ENCODE data around the gene PCSK5. TPM values are rescaled to one million over a fixed set of nuclear protein-coding genes. Genes with fewer than 3 reads are reported as not detected.

PCSK5 gene
- polyA plus RNA-seq, 1 donor = 123 TPM

GRCh38 chr9:76289703-76290102 lies 399.2 kb downstream of the PCSK5 start:
- H3K27ac ChIP-seq (ENCODE audit: low read length) = no peak overlapping the region
- no peak for DNase-seq
- H3K4me3 ChIP-seq (ENCODE audit: low read length) = no peak overlapping the region
- H3K9me3 ChIP-seq (ENCODE audit: control insufficient read depth, low read depth, low read length) = no peaks in the 10 kb centered on the region
- H3K36me3 ChIP-seq (ENCODE audit: control insufficient read depth, insufficient read depth, low read length) = peaks cover 41% of the 10 kb centered on the region
- no peaks in the 10 kb centered on the region for H3K27me3 ChIP-seq (ENCODE audit: control insufficient read depth, insufficient read depth, low read length)
- peaks cover 2% of the 10 kb centered on the region for H3K4me1 ChIP-seq (ENCODE audit: control insufficient read depth, insufficient read depth, low read length)

GRCh38 chr9:76290555-76290954 lies 400.1 kb downstream of the PCSK5 start:
- Histone ChIP-seq H3K4me1 (ENCODE audit: control insufficient read depth, insufficient read depth, low read length) (peaks cover 2% of the 10 kb centered on the region), H3K36me3 (ENCODE audit: control insufficient read depth, insufficient read depth, low read length) (peaks cover 43% of the 10 kb centered on the region), H3K27me3 (ENCODE audit: control insufficient read depth, insufficient read depth, low read length) (no peaks in the 10 kb centered on the region), H3K4me3 (ENCODE audit: low read length) (no peak overlapping the region), H3K27ac (ENCODE audit: low read length) (no peak overlapping the region), H3K9me3 (ENCODE audit: control insufficient read depth, low read depth, low read length) (no peaks in the 10 kb centered on the region)
- WGBS (ENCODE audit: insufficient coverage, low lambda C conversion rate) = no CpG with 5 or more reads among the region's 2 CpGs
- peak in 1 of 2 donors; percentile 42 for DNase-seq

GRCh38 chr9:76292246-76292645 lies 401.8 kb downstream of the PCSK5 start:
- Histone ChIP-seq H3K36me3 (ENCODE audit: control insufficient read depth, insufficient read depth, low read length) (peaks cover 50% of the 10 kb centered on the region), H3K4me3 (ENCODE audit: low read length) (no peak overlapping the region), H3K27me3 (ENCODE audit: control insufficient read depth, insufficient read depth, low read length) (no peaks in the 10 kb centered on the region), H3K9me3 (ENCODE audit: control insufficient read depth, low read depth, low read length) (no peaks in the 10 kb centered on the region), H3K4me1 (ENCODE audit: control insufficient read depth, insufficient read depth, low read length) (peaks cover 7% of the 10 kb centered on the region), H3K27ac (ENCODE audit: low read length) (no peak overlapping the region)
- WGBS (ENCODE audit: insufficient coverage, low lambda C conversion rate) = no CpG with 5 or more reads among the region's 7 CpGs
- DNase-seq = no peak

GRCh38 chr9:76292658-76293057 lies 402.2 kb downstream of the PCSK5 start:
- no peak overlapping the region for H3K27ac ChIP-seq (ENCODE audit: low read length)
- WGBS (ENCODE audit: insufficient coverage, low lambda C conversion rate) = no CpG with 5 or more reads among the region's 5 CpGs
- no peak for DNase-seq
- peaks cover 7% of the 10 kb centered on the region for H3K4me1 ChIP-seq (ENCODE audit: control insufficient read depth, insufficient read depth, low read length)
- H3K9me3 ChIP-seq (ENCODE audit: control insufficient read depth, low read depth, low read length) = no peaks in the 10 kb centered on the region
- peaks cover 54% of the 10 kb centered on the region for H3K36me3 ChIP-seq (ENCODE audit: control insufficient read depth, insufficient read depth, low read length)
- no peaks in the 10 kb centered on the region for H3K27me3 ChIP-seq (ENCODE audit: control insufficient read depth, insufficient read depth, low read length)
- H3K4me3 ChIP-seq (ENCODE audit: low read length) = no peak overlapping the region

- WGBS (ENCODE audit: insufficient coverage, low lambda C conversion rate) = 57% methylated on average over 1 of the region's 5 CpGs
- H3K9me3 ChIP-seq (ENCODE audit: control insufficient read depth, low read depth, low read length) = no peaks in the 10 kb centered on the region
- H3K27me3 ChIP-seq (ENCODE audit: control insufficient read depth, insufficient read depth, low read length) = no peaks in the 10 kb centered on the region
- peaks cover 7% of the 10 kb centered on the region for H3K4me1 ChIP-seq (ENCODE audit: control insufficient read depth, insufficient read depth, low read length)
- no peak overlapping the region for H3K4me3 ChIP-seq (ENCODE audit: low read length)
- no peak for DNase-seq
- no peak overlapping the region for H3K27ac ChIP-seq (ENCODE audit: low read length)
- H3K36me3 ChIP-seq (ENCODE audit: control insufficient read depth, insufficient read depth, low read length) = peaks cover 59% of the 10 kb centered on the region
Observed at GRCh38 chr9:76294301-76294700, 403.8 kb downstream of the PCSK5 start.

GRCh38 chr9:76296561-76297310 lies 406.3 kb downstream of the PCSK5 start:
- Histone ChIP-seq H3K4me3 (ENCODE audit: low read length) (no peak overlapping the region), H3K36me3 (ENCODE audit: control insufficient read depth, insufficient read depth, low read length) (peaks cover 64% of the 10 kb centered on the region), H3K27ac (ENCODE audit: low read length) (no peak overlapping the region), H3K27me3 (ENCODE audit: control insufficient read depth, insufficient read depth, low read length) (no peaks in the 10 kb centered on the region), H3K9me3 (ENCODE audit: control insufficient read depth, low read depth, low read length) (no peaks in the 10 kb centered on the region), H3K4me1 (ENCODE audit: control insufficient read depth, insufficient read depth, low read length) (peaks cover 5% of the 10 kb centered on the region)
- 86% methylated on average over 1 of the region's 11 CpGs for WGBS (ENCODE audit: insufficient coverage, low lambda C conversion rate)
- peak in 1 of 2 donors; percentile 71 for DNase-seq

- DNase-seq = peak in 1 of 2 donors; percentile 23
- Histone ChIP-seq H3K4me3 (ENCODE audit: low read length) (no peak overlapping the region), H3K27me3 (ENCODE audit: control insufficient read depth, insufficient read depth, low read length) (no peaks in the 10 kb centered on the region), H3K4me1 (ENCODE audit: control insufficient read depth, insufficient read depth, low read length) (peaks cover 5% of the 10 kb centered on the region), H3K9me3 (ENCODE audit: control insufficient read depth, low read depth, low read length) (no peaks in the 10 kb centered on the region), H3K27ac (ENCODE audit: low read length) (no peak overlapping the region), H3K36me3 (ENCODE audit: control insufficient read depth, insufficient read depth, low read length) (peaks cover 60% of the 10 kb centered on the region)
- WGBS (ENCODE audit: insufficient coverage, low lambda C conversion rate) = no CpG with 5 or more reads among the region's 14 CpGs
Observed at GRCh38 chr9:76297721-76298239, 407.3 kb downstream of the PCSK5 start.

GRCh38 chr9:76298521-76299144 lies 408.2 kb downstream of the PCSK5 start:
- peaks cover 5% of the 10 kb centered on the region for H3K4me1 ChIP-seq (ENCODE audit: control insufficient read depth, insufficient read depth, low read length)
- no peaks in the 10 kb centered on the region for H3K9me3 ChIP-seq (ENCODE audit: control insufficient read depth, low read depth, low read length)
- H3K27ac ChIP-seq (ENCODE audit: low read length) = no peak overlapping the region
- no peak for DNase-seq
- WGBS (ENCODE audit: insufficient coverage, low lambda C conversion rate) = 14% methylated on average over 2 of the region's 3 CpGs
- H3K4me3 ChIP-seq (ENCODE audit: low read length) = no peak overlapping the region
- H3K27me3 ChIP-seq (ENCODE audit: control insufficient read depth, insufficient read depth, low read length) = no peaks in the 10 kb centered on the region
- H3K36me3 ChIP-seq (ENCODE audit: control insufficient read depth, insufficient read depth, low read length) = peaks cover 52% of the 10 kb centered on the region

GRCh38 chr9:76302543-76302942 lies 412.1 kb downstream of the PCSK5 start:
- H3K4me1 ChIP-seq (ENCODE audit: control insufficient read depth, insufficient read depth, low read length) = no peaks in the 10 kb centered on the region
- H3K27ac ChIP-seq (ENCODE audit: low read length) = no peak overlapping the region
- 37% methylated on average over 2 of the region's 3 CpGs for WGBS (ENCODE audit: insufficient coverage, low lambda C conversion rate)
- H3K27me3 ChIP-seq (ENCODE audit: control insufficient read depth, insufficient read depth, low read length) = no peaks in the 10 kb centered on the region
- H3K9me3 ChIP-seq (ENCODE audit: control insufficient read depth, low read depth, low read length) = no peaks in the 10 kb centered on the region
- H3K4me3 ChIP-seq (ENCODE audit: low read length) = no peak overlapping the region
- H3K36me3 ChIP-seq (ENCODE audit: control insufficient read depth, insufficient read depth, low read length) = peaks cover 24% of the 10 kb centered on the region
- DNase-seq = no peak

- Histone ChIP-seq H3K27me3 (ENCODE audit: control insufficient read depth, insufficient read depth, low read length) (no peaks in the 10 kb centered on the region), H3K27ac (ENCODE audit: low read length) (no peak overlapping the region), H3K4me1 (ENCODE audit: control insufficient read depth, insufficient read depth, low read length) (no peaks in the 10 kb centered on the region), H3K4me3 (ENCODE audit: low read length) (no peak overlapping the region), H3K9me3 (ENCODE audit: control insufficient read depth, low read depth, low read length) (no peaks in the 10 kb centered on the region), H3K36me3 (ENCODE audit: control insufficient read depth, insufficient read depth, low read length) (peaks cover 19% of the 10 kb centered on the region)
- DNase-seq = peak in 1 of 2 donors; percentile 21
- no CpG with 5 or more reads among the region's 3 CpGs for WGBS (ENCODE audit: insufficient coverage, low lambda C conversion rate)
Observed at GRCh38 chr9:76302947-76303550, 412.6 kb downstream of the PCSK5 start.

Data from large intestine (tissue), 3 donors.